SU-DHL-6 (cell line): ENCODE data around the gene SAMD14.

Experiments
- H2AFZ ChIP-seq: fragments of 200-600 bp; sonication (generic); 2 replicates; pipeline ENCODE4 v1.6.1; 2014; ENCODE audit warnings: low read depth, mild to moderate bottlenecking, moderate library complexity, mixed read lengths, antibody characterized with exemption, low read length; ENCODE audit not compliant: severe bottlenecking
- H3F3A ChIP-seq: fragments of 200-600 bp; shearing (Covaris generic); 2 replicates; pipeline ENCODE4 v1.6.0; 2016; ENCODE audit warnings: antibody characterized with exemption, mild to moderate bottlenecking; ENCODE audit not compliant: insufficient read depth
- H3K27ac ChIP-seq: fragments of 200-600 bp; sonication (generic); 2 replicates; pipeline ENCODE4 v1.5.1; 2016; ENCODE audit warnings: low read depth, mild to moderate bottlenecking, low read length, moderate library complexity, mixed read lengths
- H3K27me3 ChIP-seq: fragments of 200-600 bp; sonication (generic), shearing (Covaris generic); 2 replicates; pipeline ENCODE4 v1.6.0; 2014; ENCODE audit warnings: mild to moderate bottlenecking, low read length
- H3K36me3 ChIP-seq: fragments of 200-600 bp; sonication (generic); 2 replicates; pipeline ENCODE4 v1.6.1; 2014; ENCODE audit warnings: mild to moderate bottlenecking, low read length, mixed read lengths
- H3K4me2 ChIP-seq: fragments of 300-600, 200-600 bp; shearing (Covaris generic), sonication (generic); 2 replicates; pipeline ENCODE4 v1.6.0; 2014; ENCODE audit warnings: low read length, low read depth, mild to moderate bottlenecking; ENCODE audit not compliant: poor library complexity, severe bottlenecking
- H3K4me3 ChIP-seq: fragments of 200-600 bp; sonication (generic); 2 replicates; pipeline ENCODE4 v1.5.1; 2014; ENCODE audit warnings: antibody characterized with exemption, low read length, mild to moderate bottlenecking, mixed read lengths; ENCODE audit not compliant: insufficient read depth, poor library complexity, severe bottlenecking
- H3K79me2 ChIP-seq: fragments of 200-600 bp; sonication (generic); 2 replicates; pipeline ENCODE4 v1.6.1; 2014; ENCODE audit warnings: mild to moderate bottlenecking, low read length, moderate library complexity; ENCODE audit not compliant: insufficient read depth
- H3K9ac ChIP-seq: fragments of 200-600 bp; sonication (generic); 2 replicates; pipeline ENCODE4 v1.7.0; 2014; ENCODE audit warnings: mild to moderate bottlenecking, low read length
- H3K9me2 ChIP-seq: fragments of 200-600 bp; sonication (generic); replicated peaks from 2 replicates; pipeline ENCODE4 v1.6.1; 2014; ENCODE audit warnings: low read length; ENCODE audit not compliant: insufficient read depth
- H3K9me3 ChIP-seq: fragments of 200-600 bp; sonication (generic); 2 replicates; pipeline ENCODE4 v1.6.1; 2014; ENCODE audit warnings: low read length, mixed read lengths; ENCODE audit not compliant: insufficient read depth
- H4K20me1 ChIP-seq: fragments of 200-600 bp; sonication (generic); 2 replicates; pipeline ENCODE4 v1.6.1; 2014; ENCODE audit warnings: low read depth, mild to moderate bottlenecking, antibody characterized with exemption, low read length, moderate library complexity, mixed read lengths
- EZH2phosphoT487 ChIP-seq: fragments of 200-600 bp; sonication (generic), shearing (Covaris generic); conservative IDR thresholded peaks from 2 replicates; pipeline ENCODE4 v1.6.1; 2018; ENCODE audit warnings: mild to moderate bottlenecking, antibody characterized with exemption, low read length, moderate library complexity, mixed read lengths
- TF ChIP-seq, protein P1 (sequence below): fragments of 200-600 bp; sonication (generic); IDR thresholded peaks from one replicate; pipeline ENCODE4 v1.5.1; 2017; ENCODE audit warnings: antibody characterized with exemption, mild to moderate bottlenecking, low read length, moderate library complexity; ENCODE audit not compliant: insufficient read depth, poor library complexity, severe bottlenecking

SAMD14 gene

DNA sequence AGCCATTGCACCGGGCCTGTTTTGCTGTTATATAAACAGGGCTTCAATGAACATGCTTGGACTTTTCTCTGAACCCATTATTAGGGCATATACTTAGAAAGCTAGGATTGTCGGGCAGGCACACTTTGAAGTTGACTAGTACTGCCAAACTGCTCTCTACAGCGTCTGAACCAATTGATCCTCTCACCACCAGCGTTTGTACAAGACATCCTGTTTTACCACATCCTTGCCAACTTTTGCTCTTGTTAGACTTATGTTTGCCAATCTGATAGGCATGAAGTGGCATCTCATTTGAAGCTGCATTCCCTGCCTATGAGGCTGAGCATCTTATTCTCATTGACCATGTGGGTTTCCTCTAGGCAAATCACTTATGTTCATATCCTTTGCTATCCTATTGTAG lies 27.9 kb upstream of the SAMD14 start:
- TF ChIP-seq, protein P1, sequence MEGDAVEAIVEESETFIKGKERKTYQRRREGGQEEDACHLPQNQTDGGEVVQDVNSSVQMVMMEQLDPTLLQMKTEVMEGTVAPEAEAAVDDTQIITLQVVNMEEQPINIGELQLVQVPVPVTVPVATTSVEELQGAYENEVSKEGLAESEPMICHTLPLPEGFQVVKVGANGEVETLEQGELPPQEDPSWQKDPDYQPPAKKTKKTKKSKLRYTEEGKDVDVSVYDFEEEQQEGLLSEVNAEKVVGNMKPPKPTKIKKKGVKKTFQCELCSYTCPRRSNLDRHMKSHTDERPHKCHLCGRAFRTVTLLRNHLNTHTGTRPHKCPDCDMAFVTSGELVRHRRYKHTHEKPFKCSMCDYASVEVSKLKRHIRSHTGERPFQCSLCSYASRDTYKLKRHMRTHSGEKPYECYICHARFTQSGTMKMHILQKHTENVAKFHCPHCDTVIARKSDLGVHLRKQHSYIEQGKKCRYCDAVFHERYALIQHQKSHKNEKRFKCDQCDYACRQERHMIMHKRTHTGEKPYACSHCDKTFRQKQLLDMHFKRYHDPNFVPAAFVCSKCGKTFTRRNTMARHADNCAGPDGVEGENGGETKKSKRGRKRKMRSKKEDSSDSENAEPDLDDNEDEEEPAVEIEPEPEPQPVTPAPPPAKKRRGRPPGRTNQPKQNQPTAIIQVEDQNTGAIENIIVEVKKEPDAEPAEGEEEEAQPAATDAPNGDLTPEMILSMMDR: no peak
- TF ChIP-seq EZH2phosphoT487: no peak
- no peaks in the 10 kb centered on the region for H3K9me2 ChIP-seq
- no peaks in the 10 kb centered on the region; the same call in 1 of the 2 replicates for H3F3A ChIP-seq
- H4K20me1 ChIP-seq: no peaks in the 10 kb centered on the region
- H3K4me3 ChIP-seq: no peak overlapping the region
- H3K4me2 ChIP-seq: no peak overlapping the region
- H3K27ac ChIP-seq: no peak overlapping the region
- no peaks in the 10 kb centered on the region for H3K36me3 ChIP-seq
- H3K9me3 ChIP-seq: no peaks in the 10 kb centered on the region
- H3K9ac ChIP-seq: no peak overlapping the region
- H3K27me3 ChIP-seq: no peaks in the 10 kb centered on the region
- no peaks in the 10 kb centered on the region for H3K79me2 ChIP-seq
- H2AFZ ChIP-seq: no peak overlapping the region

DNA sequence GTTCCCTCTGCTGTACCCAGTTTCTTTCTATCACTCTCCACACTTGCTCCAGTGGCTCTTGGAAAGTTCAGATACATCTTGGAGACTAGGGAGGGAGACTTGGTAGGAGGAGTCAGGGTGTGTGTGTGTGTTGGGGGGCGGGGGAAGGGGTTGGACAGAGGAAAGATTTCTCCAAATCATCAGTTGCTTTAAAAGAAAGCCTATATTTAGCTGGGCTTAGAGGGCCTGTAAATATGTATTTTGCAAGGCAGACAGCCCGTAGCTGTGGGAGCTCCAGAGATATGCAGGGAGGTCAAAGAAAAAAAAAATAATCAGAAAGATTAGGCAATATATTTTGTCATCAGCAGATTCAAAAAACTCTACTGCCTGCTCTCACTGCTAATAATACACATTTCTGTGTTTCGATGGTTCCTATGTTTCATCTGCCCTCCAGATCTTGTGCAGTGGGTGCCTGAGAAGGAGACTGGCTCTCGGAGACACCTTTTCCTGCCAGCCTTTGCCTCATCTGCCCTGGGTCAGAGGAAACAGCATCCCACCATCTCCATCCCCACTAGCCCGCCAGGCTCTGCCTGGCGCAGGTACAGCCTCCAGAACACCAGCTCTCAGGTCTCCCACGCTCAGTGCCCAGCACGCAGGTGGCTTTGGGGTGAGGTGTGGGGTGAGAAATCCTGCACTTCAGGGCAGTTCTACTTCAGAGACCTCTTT lies 25.3 kb upstream of the SAMD14 start:
- Histone ChIP-seq H2AFZ (no peak overlapping the region), H3K4me2 (no peak overlapping the region), H3K9ac (no peak overlapping the region)

GRCh38 chr17:50154604-50155003 lies 24.6 kb upstream of the SAMD14 start:
- H3K27ac ChIP-seq: no peak overlapping the region
- no peak overlapping the region for H3K9ac ChIP-seq
- no peak overlapping the region for H2AFZ ChIP-seq
- no peaks in the 10 kb centered on the region for H4K20me1 ChIP-seq
- H3K9me3 ChIP-seq: no peaks in the 10 kb centered on the region
- H3K4me2 ChIP-seq: no peak overlapping the region
- H3K9me2 ChIP-seq: no peaks in the 10 kb centered on the region
- no peaks in the 10 kb centered on the region for H3K36me3 ChIP-seq
- peaks cover 9% of the 10 kb centered on the region; the same call in 1 of the 2 replicates for H3F3A ChIP-seq
- TF ChIP-seq EZH2phosphoT487: no peak
- TF ChIP-seq, protein P1: no peak
- H3K27me3 ChIP-seq: no peaks in the 10 kb centered on the region
- H3K79me2 ChIP-seq: peaks cover 9% of the 10 kb centered on the region
- H3K4me3 ChIP-seq: no peak overlapping the region

More for the DNA sequence above, 25.3 kb upstream of the SAMD14 start:
- Histone ChIP-seq H3F3A (peaks cover 9% of the 10 kb centered on the region; the same call in 1 of the 2 replicates), H3K9me3 (no peaks in the 10 kb centered on the region), H3K9me2 (no peaks in the 10 kb centered on the region), H3K27ac (no peak overlapping the region), H3K27me3 (no peaks in the 10 kb centered on the region), H4K20me1 (no peaks in the 10 kb centered on the region), H3K4me3 (no peak overlapping the region), H3K79me2 (peaks cover 5% of the 10 kb centered on the region; the same call in 1 of the 2 replicates), H3K36me3 (no peaks in the 10 kb centered on the region)
- TF ChIP-seq, protein P1: no peak
- no peak for TF ChIP-seq EZH2phosphoT487
